DND-41 (cell line): Measurements from ENCODE around the gene EML3.

Experiments used
- ATAC-seq: fragments of 200-7000 bp; cut with Tn5 transposase; 3 replicates; pipeline ENCODE4 v1.9.1; 2021; ENCODE audit warnings: low read depth; ENCODE audit not compliant: insufficient read depth
- DNase-seq: peaks from one replicate; pipeline ENCODE4 v3.0.0-alpha.2; 2020
- H2AFZ ChIP-seq: 2 replicates; pipeline ENCODE4 v1.6.0; 2012; ENCODE audit warnings: low read depth, low read length
- H3K27ac ChIP-seq: 2 replicates; pipeline ENCODE4 v1.5.1; 2012; ENCODE audit warnings: low read length, inconsistent platforms
- H3K27me3 ChIP-seq: fragments of 200-600 bp; sonication (generic); 2 replicates; pipeline ENCODE4 v1.6.0; 2012; ENCODE audit warnings: low read length, mild to moderate bottlenecking, inconsistent platforms; ENCODE audit not compliant: insufficient read depth, poor library complexity
- H3K36me3 ChIP-seq: 2 replicates; pipeline ENCODE4 v1.5.1; 2012; ENCODE audit warnings: low read length, inconsistent platforms; ENCODE audit not compliant: insufficient read depth
- H3K4me1 ChIP-seq: 2 replicates; pipeline ENCODE4 v1.5.1; 2012; ENCODE audit warnings: mild to moderate bottlenecking, low read length; ENCODE audit not compliant: insufficient read depth
- H3K4me2 ChIP-seq: 2 replicates; pipeline ENCODE4 v1.6.0; 2012; ENCODE audit warnings: mild to moderate bottlenecking, moderate library complexity, low read length, inconsistent platforms; ENCODE audit not compliant: insufficient read depth
- H3K4me3 ChIP-seq, 2 experiments: fragments of 200-600 bp in 1 of 2; shearing (Covaris generic) in 1 of 2; 2 replicates each; pipeline ENCODE4 v1.5.1; 2012 to 2016; ENCODE audit warnings: inconsistent platforms in 2 of 2, low read length in 2 of 2, mild to moderate bottlenecking in 2 of 2, low read depth in 1 of 2, moderate library complexity in 1 of 2
- H3K79me2 ChIP-seq: 2 replicates; pipeline ENCODE4 v1.6.0; 2012; ENCODE audit warnings: low read length, inconsistent platforms; ENCODE audit not compliant: insufficient read depth
- H3K9ac ChIP-seq: 2 replicates; pipeline ENCODE4 v1.6.0; 2012; ENCODE audit warnings: low read depth, mild to moderate bottlenecking, inconsistent platforms, low read length, moderate library complexity
- H3K9me3 ChIP-seq: 2 replicates; pipeline ENCODE4 v1.5.1; 2012; ENCODE audit warnings: low read length, moderate library complexity, mild to moderate bottlenecking, inconsistent platforms; ENCODE audit not compliant: insufficient read depth, severe bottlenecking
- H4K20me1 ChIP-seq: 2 replicates; pipeline ENCODE4 v1.6.0; 2012; ENCODE audit warnings: low read length; ENCODE audit not compliant: insufficient read depth
- EZH2 ChIP-seq: IDR thresholded peaks from 3 replicates; pipeline ENCODE4 v1.6.1; 2012; ENCODE audit warnings: borderline replicate concordance, low read depth, mild to moderate bottlenecking, moderate library complexity, low read length, inconsistent platforms; ENCODE audit not compliant: severe bottlenecking
- TF ChIP-seq, protein P1 (sequence below): IDR thresholded peaks from 2 replicates; pipeline ENCODE4 v1.5.1; 2012; ENCODE audit warnings: borderline replicate concordance, low read length, moderate library complexity, mild to moderate bottlenecking; ENCODE audit not compliant: poor library complexity, severe bottlenecking; ENCODE audit errors: extremely low read depth

EML3 gene

DNA sequence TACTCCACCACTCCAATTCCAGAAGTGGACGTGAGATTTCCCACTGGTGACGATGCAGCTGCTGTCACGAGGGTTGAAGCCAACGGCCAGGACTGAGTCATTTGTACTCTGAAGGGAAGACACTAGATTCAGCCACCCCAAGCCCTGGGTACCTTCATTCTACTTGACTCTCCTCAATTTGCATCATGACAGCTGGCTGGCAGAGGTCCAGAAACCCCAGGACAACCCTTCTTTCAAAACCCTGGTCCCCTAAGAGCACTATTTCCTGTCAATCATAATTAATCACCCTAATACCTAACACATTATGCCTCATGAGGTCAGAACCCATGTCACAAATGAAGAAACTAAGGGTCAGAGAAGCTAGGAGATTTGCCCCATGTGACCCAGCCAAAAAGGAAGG lies 4.9 kb downstream of the EML3 start:
- H3K4me3 ChIP-seq: no peak overlapping the region
- H4K20me1 ChIP-seq: no peaks in the 10 kb centered on the region
- no peak for DNase-seq
- no peak overlapping the region for H3K27ac ChIP-seq
- no peak overlapping the region for H3K9ac ChIP-seq
- H2AFZ ChIP-seq: no peak overlapping the region
- no peaks in the 10 kb centered on the region for H3K27me3 ChIP-seq
- peaks cover 40% of the 10 kb centered on the region for H3K36me3 ChIP-seq
- TF ChIP-seq, protein P1, sequence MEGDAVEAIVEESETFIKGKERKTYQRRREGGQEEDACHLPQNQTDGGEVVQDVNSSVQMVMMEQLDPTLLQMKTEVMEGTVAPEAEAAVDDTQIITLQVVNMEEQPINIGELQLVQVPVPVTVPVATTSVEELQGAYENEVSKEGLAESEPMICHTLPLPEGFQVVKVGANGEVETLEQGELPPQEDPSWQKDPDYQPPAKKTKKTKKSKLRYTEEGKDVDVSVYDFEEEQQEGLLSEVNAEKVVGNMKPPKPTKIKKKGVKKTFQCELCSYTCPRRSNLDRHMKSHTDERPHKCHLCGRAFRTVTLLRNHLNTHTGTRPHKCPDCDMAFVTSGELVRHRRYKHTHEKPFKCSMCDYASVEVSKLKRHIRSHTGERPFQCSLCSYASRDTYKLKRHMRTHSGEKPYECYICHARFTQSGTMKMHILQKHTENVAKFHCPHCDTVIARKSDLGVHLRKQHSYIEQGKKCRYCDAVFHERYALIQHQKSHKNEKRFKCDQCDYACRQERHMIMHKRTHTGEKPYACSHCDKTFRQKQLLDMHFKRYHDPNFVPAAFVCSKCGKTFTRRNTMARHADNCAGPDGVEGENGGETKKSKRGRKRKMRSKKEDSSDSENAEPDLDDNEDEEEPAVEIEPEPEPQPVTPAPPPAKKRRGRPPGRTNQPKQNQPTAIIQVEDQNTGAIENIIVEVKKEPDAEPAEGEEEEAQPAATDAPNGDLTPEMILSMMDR: no peak
- no peak for TF ChIP-seq EZH2
- peaks cover 18% of the 10 kb centered on the region for H3K4me1 ChIP-seq
- H3K79me2 ChIP-seq: peaks cover 12% of the 10 kb centered on the region
- no peak overlapping the region for H3K4me2 ChIP-seq
- H3K9me3 ChIP-seq: no peaks in the 10 kb centered on the region
- ATAC-seq: no peak

DNA sequence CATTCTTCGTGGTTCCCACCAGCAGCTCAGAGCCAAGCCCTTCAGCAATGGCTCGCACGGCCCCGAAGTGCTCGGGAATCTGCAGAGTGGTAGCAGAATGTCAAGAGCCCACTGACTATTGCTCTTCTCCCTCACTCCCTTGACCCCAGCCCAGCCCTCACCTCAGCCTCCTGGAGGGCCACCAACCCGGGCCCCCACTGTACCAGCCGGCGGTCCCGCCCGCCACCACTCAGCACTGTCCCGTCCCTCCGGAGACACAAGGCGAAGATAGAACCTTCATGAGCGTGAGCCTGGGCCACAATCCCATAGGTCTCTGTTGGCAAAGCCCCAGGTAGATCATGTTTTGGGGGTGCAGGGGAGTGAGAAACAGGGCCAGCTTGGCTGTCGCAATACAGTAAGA lies 6.7 kb downstream of the EML3 start:
- Histone ChIP-seq H3K27me3 (no peaks in the 10 kb centered on the region), H3K27ac (no peak overlapping the region), H3K4me3 (no peak overlapping the region), H3K79me2 (peaks cover 7% of the 10 kb centered on the region), H3K9me3 (no peaks in the 10 kb centered on the region), H4K20me1 (no peaks in the 10 kb centered on the region), H3K4me1 (peaks cover 15% of the 10 kb centered on the region), H2AFZ (no peak overlapping the region), H3K36me3 (peaks cover 45% of the 10 kb centered on the region), H3K4me2 (no peak overlapping the region), H3K9ac (no peak overlapping the region)
- no peak for TF ChIP-seq EZH2
- TF ChIP-seq, protein P1: no peak
- DNase-seq (no peak), ATAC-seq (no peak)

DNA sequence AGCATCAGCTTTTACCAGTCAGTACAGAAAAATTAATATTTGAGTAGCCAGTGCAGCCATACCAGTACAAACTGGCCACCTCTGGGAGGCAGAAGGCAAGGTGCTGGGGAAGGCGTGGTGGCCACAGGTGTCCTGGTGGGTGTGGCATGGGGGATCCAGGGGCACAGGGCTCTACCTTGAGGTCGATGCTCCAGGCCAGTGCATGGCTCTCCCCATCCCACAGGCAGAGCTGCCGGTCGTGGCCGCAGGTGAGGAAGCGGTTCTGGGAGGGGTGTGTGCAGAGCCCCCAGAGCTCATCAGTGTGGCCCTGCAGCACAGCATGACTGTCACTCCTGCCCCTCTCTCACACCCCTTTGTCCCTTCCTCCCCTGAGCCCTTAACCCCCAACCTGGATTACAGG lies 7.1 kb downstream of the EML3 start:
- no peak overlapping the region for H3K4me3 ChIP-seq
- DNase-seq (no peak), ATAC-seq (no peak)
- H3K4me2 ChIP-seq: no peak overlapping the region
- no peak overlapping the region for H3K9ac ChIP-seq
- no peak overlapping the region for H3K27ac ChIP-seq
- H3K79me2 ChIP-seq: peaks cover 11% of the 10 kb centered on the region
- H3K27me3 ChIP-seq: no peaks in the 10 kb centered on the region
- no peak overlapping the region for H2AFZ ChIP-seq
- peaks cover 46% of the 10 kb centered on the region for H3K36me3 ChIP-seq
- peaks cover 13% of the 10 kb centered on the region for H3K4me1 ChIP-seq
- no peak for TF ChIP-seq EZH2
- TF ChIP-seq, protein P1: no peak
- H4K20me1 ChIP-seq: peaks cover 3% of the 10 kb centered on the region; the same call in 1 of the 2 replicates
- no peaks in the 10 kb centered on the region for H3K9me3 ChIP-seq
